CD4-positive, alpha-beta memory T cell (primary cell): Measurements from ENCODE around the gene TTYH2. TPM values are rescaled to one million over a fixed set of nuclear protein-coding genes. Genes with fewer than 3 reads are reported as not detected.

ENCODE experiments used
- CTCF ChIA-PET: fragments of 350-600 bp; sonication (Branson Sonifier 250); formaldehyde crosslinking; loops from one replicate; lab custom pipeline; 2021; ENCODE audit warnings: inconsistent platforms; ENCODE audit not compliant: partially characterized antibody; lab: Charles Lee
- POLR2A ChIA-PET: fragments of 350-600 bp; sonication (Branson Sonifier 250); formaldehyde crosslinking; loops from one replicate; lab custom pipeline; 2021; ENCODE audit not compliant: partially characterized antibody; lab: Charles Lee
- DNase-seq, 5 donors: peaks; one replicate each; pipeline versions ENCODE4 v3.0.0 to v3.0.0-alpha.2; 2020 to 2022; ENCODE audit warnings: mixed read lengths in 1 of 5
- H3K27ac ChIP-seq: one replicate; pipeline ENCODE4 v1.7.0; 2013; ENCODE audit warnings: low read depth, low read length
- H3K27me3 ChIP-seq: 2 replicates; pipeline ENCODE4 v1.7.0; 2013; ENCODE audit warnings: mild to moderate bottlenecking, low read length, moderate library complexity; ENCODE audit not compliant: insufficient read depth
- H3K36me3 ChIP-seq: 2 replicates; pipeline ENCODE4 v1.7.0; 2013; ENCODE audit warnings: mild to moderate bottlenecking, low read length, moderate library complexity; ENCODE audit not compliant: insufficient read depth
- H3K4me1 ChIP-seq: 2 replicates; pipeline ENCODE4 v1.7.0; 2013; ENCODE audit warnings: mild to moderate bottlenecking, low read length, moderate library complexity; ENCODE audit not compliant: insufficient read depth
- H3K4me3 ChIP-seq, 2 donors: one replicate each; pipeline ENCODE4 v1.7.0; 2013; ENCODE audit warnings: low read length in 2 of 2, mild to moderate bottlenecking in 1 of 2
- H3K9me3 ChIP-seq, 2 donors: one replicate each; pipeline ENCODE4 v1.7.0; 2013; ENCODE audit warnings: low read length in 2 of 2, control low read depth in 1 of 2; ENCODE audit not compliant: control insufficient read depth in 1 of 2
- H3K27ac Mint-ChIP-seq, 7 donors: one replicate each; pipeline ENCODE4 v1.8.0; 2020 to 2021; ENCODE audit warnings: mixed read lengths in 7 of 7, mild to moderate bottlenecking in 6 of 7, inconsistent platforms in 3 of 7, moderate library complexity in 3 of 7
- H3K27me3 Mint-ChIP-seq, 2 donors: one replicate each; pipeline ENCODE4 v1.8.0; 2020 to 2021; ENCODE audit warnings: mixed read lengths in 2 of 2
- H3K36me3 Mint-ChIP-seq, 2 donors: one replicate each; pipeline ENCODE4 v1.8.0; 2020 to 2021; ENCODE audit warnings: mixed read lengths in 2 of 2, inconsistent platforms in 1 of 2, mild to moderate bottlenecking in 1 of 2
- H3K4me1 Mint-ChIP-seq, 4 donors: one replicate each; pipeline ENCODE4 v1.8.0; 2020 to 2021; ENCODE audit warnings: mixed read lengths in 4 of 4, mild to moderate bottlenecking in 1 of 4
- H3K4me3 Mint-ChIP-seq, 8 donors: one replicate each; pipeline ENCODE4 v1.8.0; 2020 to 2021; ENCODE audit warnings: mixed read lengths in 8 of 8, mild to moderate bottlenecking in 7 of 8, moderate library complexity in 6 of 8, inconsistent platforms in 3 of 8
- H3K9me3 Mint-ChIP-seq, 8 donors: one replicate each; pipeline ENCODE4 v1.8.0; 2020 to 2021; ENCODE audit warnings: mixed read lengths in 8 of 8, mild to moderate bottlenecking in 5 of 8, inconsistent platforms in 3 of 8, moderate library complexity in 1 of 8
- intact Hi-C: fragments of 100-400 bp; cut with micrococcal nuclease; formaldehyde crosslinking; loops from one replicate; pipeline ENCODE4 v1.15.1; 2023
- polyA plus RNA-seq, 2 donors: library from polyadenylated mRNA; unstranded; fragments of 300-500 nt; fragmentation: Illumina TruSeq; gene quantifications; one replicate each; pipeline ENCODE4 v1.2.3, GENCODE V29; 2021
- total RNA-seq, 2 experiments: library from RNA; stranded (reverse); gene quantifications; one replicate each; pipeline ENCODE4 v1.2.3, GENCODE V29; 2021

TTYH2 gene
- total and polyA plus RNA-seq, 4 experiments from 2014 or later = 7.0 to 42.4 (median 24.2) TPM

- no peak overlapping the region for H3K4me3 Mint-ChIP-seq
- peaks cover 20 to 28% of the 10 kb centered on the region in 2 donors for H3K27me3 Mint-ChIP-seq
- no peak overlapping the region for H3K4me3 ChIP-seq
- H3K27me3 ChIP-seq = peaks cover 13% of the 10 kb centered on the region
- DNase-seq = no peak
- H3K36me3 Mint-ChIP-seq = peaks cover 8 to 18% of the 10 kb centered on the region in 2 donors
- peaks cover 0 to 2% (median 0%) of the 10 kb centered on the region in 8 donors for H3K9me3 Mint-ChIP-seq
- peaks cover 23% of the 10 kb centered on the region for H3K4me1 ChIP-seq
- no peak overlapping the region for H3K27ac ChIP-seq
- CTCF ChIA-PET = interaction anchor here (0.7 to 2.3 kb wide), 16 partner anchors 8 to 770 kb away, joined by 3 to 18 read pairs (median 4); partner anchors contain the start of gene DNAI2
- peaks cover 11 to 26% (median 17%) of the 10 kb centered on the region in 4 donors for H3K4me1 Mint-ChIP-seq
- H3K27ac Mint-ChIP-seq = peak overlapping the region in 1 of 7 donors; percentile 69
- H3K36me3 ChIP-seq = peaks cover 3% of the 10 kb centered on the region
- intact Hi-C loops = no loop called here
- POLR2A ChIA-PET = interaction anchor here (0.9 to 1.0 kb wide), 2 partner anchors 11 to 179 kb away, joined by 3 to 5 read pairs; no protein-coding TSS in a partner anchor
- no peaks in the 10 kb centered on the region for H3K9me3 ChIP-seq
Measured at GRCh38 chr17:74200112-74200511, 13.3 kb upstream of the TTYH2 start.

DNA sequence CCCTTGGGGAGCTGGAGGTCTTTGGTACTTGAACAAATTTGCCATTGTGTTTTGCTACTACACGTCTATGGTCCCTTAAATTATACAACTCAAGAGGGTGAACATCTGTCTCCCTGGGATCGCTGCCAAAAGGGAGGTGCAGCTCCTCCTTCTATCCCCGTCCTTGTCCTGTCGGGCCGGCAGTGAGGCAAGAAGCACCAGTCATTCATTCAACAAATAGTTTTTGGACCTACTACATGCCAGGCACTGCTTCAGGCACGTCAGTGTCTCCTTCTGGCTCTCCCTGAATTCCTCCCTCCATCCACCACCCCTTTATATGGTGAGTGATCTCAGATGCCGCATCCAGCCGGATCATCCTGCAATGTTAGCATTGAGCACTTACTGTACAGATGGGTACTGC lies 12.1 kb upstream of the TTYH2 start:
- no peak for DNase-seq
- H3K27ac ChIP-seq = no peak overlapping the region
- peaks cover 13 to 28% of the 10 kb centered on the region in 2 donors for H3K27me3 Mint-ChIP-seq
- H3K9me3 Mint-ChIP-seq = peaks cover 0 to 2% (median 0%) of the 10 kb centered on the region in 8 donors
- H3K27ac Mint-ChIP-seq = no peak overlapping the region
- peaks cover 17 to 37% (median 26%) of the 10 kb centered on the region in 4 donors for H3K4me1 Mint-ChIP-seq
- ChIA-PET POLR2A (no interaction called here), CTCF (interaction anchor here (1.1 to 2.3 kb wide), 5 partner anchors 9 to 256 kb away, joined by 3 to 18 read pairs (median 4); no protein-coding TSS in a partner anchor)
- peaks cover 13 to 28% of the 10 kb centered on the region in 2 donors for H3K36me3 Mint-ChIP-seq
- no peaks in the 10 kb centered on the region for H3K9me3 ChIP-seq
- peaks cover 34% of the 10 kb centered on the region for H3K4me1 ChIP-seq
- no peak overlapping the region for H3K4me3 Mint-ChIP-seq
- peaks cover 15% of the 10 kb centered on the region for H3K36me3 ChIP-seq
- no peak overlapping the region for H3K4me3 ChIP-seq
- H3K27me3 ChIP-seq = peaks cover 7% of the 10 kb centered on the region
- intact Hi-C loops = no loop called here

GRCh38 chr17:74201948-74202347 lies 11.4 kb upstream of the TTYH2 start:
- Histone ChIP-seq H3K36me3 (peaks cover 20% of the 10 kb centered on the region), H3K27me3 (peaks cover 7% of the 10 kb centered on the region), H3K4me1 (peaks cover 41% of the 10 kb centered on the region), H3K9me3 (no peaks in the 10 kb centered on the region), H3K27ac (no peak overlapping the region), H3K4me3 (no peak overlapping the region)
- intact Hi-C loops = loop anchor here (2.0 kb wide), 1 partner anchor 79 kb away; no protein-coding TSS in a partner anchor
- peaks cover 0 to 2% (median 0%) of the 10 kb centered on the region in 8 donors for H3K9me3 Mint-ChIP-seq
- H3K36me3 Mint-ChIP-seq = peaks cover 16 to 32% of the 10 kb centered on the region in 2 donors
- peak overlapping the region in 3 of 8 donors; percentile 18 to 40 (median 20) for H3K4me3 Mint-ChIP-seq
- peaks cover 13 to 28% of the 10 kb centered on the region in 2 donors for H3K27me3 Mint-ChIP-seq
- ChIA-PET POLR2A (interaction anchor here (1.6 to 1.7 kb wide), 2 partner anchors 80 to 255 kb away, joined by 5 read pairs; no protein-coding TSS in a partner anchor), CTCF (interaction anchor here (0.8 to 14.6 kb wide), 9 partner anchors 10 to 256 kb away, joined by 3 to 230 read pairs (median 4); partner anchors contain the start of genes BTBD17 and TTYH2)
- no peak for DNase-seq
- peak overlapping the region in 2 of 7 donors; percentile 38 to 97 for H3K27ac Mint-ChIP-seq
- H3K4me1 Mint-ChIP-seq = peaks cover 20 to 41% (median 29%) of the 10 kb centered on the region in 4 donors

GRCh38 chr17:74202938-74203337 lies 10.4 kb upstream of the TTYH2 start:
- Mint-ChIP-seq H3K4me1 (peaks cover 23 to 45% (median 32%) of the 10 kb centered on the region in 4 donors), H3K27me3 (peaks cover 13 to 22% of the 10 kb centered on the region in 2 donors), H3K27ac (peak overlapping the region in 5 of 7 donors; percentile 3 to 98 (median 97)), H3K36me3 (peaks cover 18 to 36% of the 10 kb centered on the region in 2 donors), H3K9me3 (peaks cover 0 to 2% (median 0%) of the 10 kb centered on the region in 8 donors), H3K4me3 (peak overlapping the region; percentile 52 to 100 (median 98))
- intact Hi-C loops = loop anchor here (1.0 to 2.0 kb wide), 3 partner anchors 10 to 254 kb away; partner anchors contain the start of gene TTYH2
- peak overlapping the region in 1 of 2 donors; percentile 79 for H3K4me3 ChIP-seq
- H3K4me1 ChIP-seq = peaks cover 51% of the 10 kb centered on the region
- peaks cover 26% of the 10 kb centered on the region for H3K36me3 ChIP-seq
- ChIA-PET POLR2A (interaction anchor here (0.6 to 2.9 kb wide), 7 partner anchors 10 to 254 kb away, joined by 3 to 27 read pairs (median 3); partner anchors contain the start of gene TTYH2), CTCF (interaction anchor here (0.6 to 14.6 kb wide), 11 partner anchors 10 to 686 kb away, joined by 3 to 230 read pairs (median 4); partner anchors contain the start of genes BTBD17 and TTYH2)
- no peak overlapping the region for H3K27ac ChIP-seq
- H3K9me3 ChIP-seq = no peaks in the 10 kb centered on the region
- no peak for DNase-seq
- H3K27me3 ChIP-seq = peaks cover 7% of the 10 kb centered on the region

DNA sequence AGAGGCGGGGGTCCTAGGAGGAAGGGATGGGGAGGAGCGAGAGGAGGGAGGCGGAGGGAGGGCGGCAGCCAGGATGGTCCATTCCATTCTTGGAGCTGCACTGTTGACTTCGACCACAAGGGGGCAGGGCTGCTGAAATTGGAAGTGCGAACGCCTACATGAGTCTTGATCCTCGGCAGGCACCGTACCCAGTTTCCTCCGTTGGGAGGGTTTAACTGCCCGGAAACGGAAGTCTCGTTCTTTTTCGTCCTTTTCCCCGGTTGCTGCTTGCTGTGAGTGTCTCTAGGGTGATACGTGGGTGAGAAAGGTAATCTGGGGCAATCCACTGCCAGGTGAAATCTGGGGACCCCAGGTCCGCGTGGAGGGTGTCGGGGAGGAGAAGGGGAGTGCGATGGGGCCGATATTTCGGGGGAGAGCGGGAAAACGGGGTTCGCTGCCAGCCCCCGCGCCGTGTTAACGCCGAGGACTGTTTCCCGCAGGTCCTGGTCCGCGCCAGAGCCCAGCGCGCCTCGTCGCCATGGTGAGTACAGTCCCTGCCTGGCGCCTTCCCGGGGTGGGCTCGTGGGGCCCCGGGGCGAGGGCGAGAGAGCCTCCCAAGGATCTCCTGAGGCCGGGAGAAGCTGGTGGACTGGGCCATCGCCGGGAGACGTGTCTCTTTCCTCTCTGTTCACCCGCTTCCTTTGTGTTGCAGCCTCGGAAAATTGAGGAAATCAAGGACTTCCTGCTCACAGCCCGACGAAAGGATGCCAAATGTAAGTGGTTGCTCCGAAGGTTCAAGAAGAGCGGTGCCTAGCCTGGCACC lies 9.7 kb upstream of the TTYH2 start, which contains the start of gene RPL38:
RPL38 (plus strand) TSS at position 240 of the 802 bp plus-strand sequence; CDS start at position 518, 278 bp downstream.
- intact Hi-C loops = loop anchor here (1.0 to 2.0 kb wide), 3 partner anchors 10 to 254 kb away; partner anchors contain the start of gene TTYH2
- peak within 1 kb of the TSS; percentile 94 to 98 (median 97) for H3K27ac Mint-ChIP-seq
- Histone ChIP-seq H3K27ac (peak within 1 kb of the TSS; percentile 87), H3K27me3 (peaks cover 7% of the 10 kb centered on the region), H3K9me3 (no peaks in the 10 kb centered on the region), H3K36me3 (peaks cover 31% of the 10 kb centered on the region), H3K4me1 (peaks cover 55% of the 10 kb centered on the region), H3K4me3 (peak within 1 kb of the TSS; percentile 79 to 86)
- H3K27me3 Mint-ChIP-seq = peaks cover 11 to 19% of the 10 kb centered on the region in 2 donors
- H3K36me3 Mint-ChIP-seq = peaks cover 19 to 43% of the 10 kb centered on the region in 2 donors
- ChIA-PET CTCF (interaction anchor here (0.7 to 14.6 kb wide), 8 partner anchors 9 to 165 kb away, joined by 3 to 230 read pairs (median 4); partner anchors contain the start of genes BTBD17 and TTYH2), POLR2A (interaction anchor here (0.6 to 2.9 kb wide), 10 partner anchors 9 to 253 kb away, joined by 3 to 27 read pairs (median 4); partner anchors contain the start of gene TTYH2)
- peaks cover 25 to 48% (median 36%) of the 10 kb centered on the region in 4 donors for H3K4me1 Mint-ChIP-seq
- H3K9me3 Mint-ChIP-seq = peaks cover 0 to 2% (median 0%) of the 10 kb centered on the region in 8 donors
- DNase-seq = peak; percentile 92 to 96 (median 94)
- H3K4me3 Mint-ChIP-seq = peak within 1 kb of the TSS; percentile 97 to 100 (median 98)

GRCh38 chr17:74204474-74204873 lies 8.9 kb upstream of the TTYH2 start:
- Histone ChIP-seq H3K36me3 (peaks cover 39% of the 10 kb centered on the region), H3K9me3 (no peaks in the 10 kb centered on the region), H3K4me1 (peaks cover 54% of the 10 kb centered on the region), H3K27me3 (peaks cover 7% of the 10 kb centered on the region), H3K4me3 (peak overlapping the region; percentile 79 to 86), H3K27ac (peak overlapping the region; percentile 87)
- H3K27me3 Mint-ChIP-seq = peaks cover 9 to 18% of the 10 kb centered on the region in 2 donors
- H3K36me3 Mint-ChIP-seq = peaks cover 26 to 52% of the 10 kb centered on the region in 2 donors
- H3K4me3 Mint-ChIP-seq = peak overlapping the region; percentile 97 to 100 (median 98)
- H3K9me3 Mint-ChIP-seq = no peaks in the 10 kb centered on the region
- H3K27ac Mint-ChIP-seq = peak overlapping the region; percentile 79 to 97 (median 86)
- H3K4me1 Mint-ChIP-seq = peaks cover 28 to 47% (median 36%) of the 10 kb centered on the region in 4 donors
- ChIA-PET POLR2A (interaction anchor here (0.6 to 2.9 kb wide), 4 partner anchors 8 to 92 kb away, joined by 3 to 27 read pairs (median 6); partner anchors contain the start of gene TTYH2), CTCF (interaction anchor here (1.4 to 14.6 kb wide), 5 partner anchors 9 to 156 kb away, joined by 3 to 230 read pairs (median 11); partner anchors contain the start of genes BTBD17, DNAI2 and TTYH2)
- DNase-seq = no peak
- intact Hi-C loops = no loop called here
